Left ventricle myocardium inferior (tissue), 1 donor: ENCODE measurements around the gene PRR3. TPM values are rescaled to one million over a fixed set of nuclear protein-coding genes. Genes with fewer than 3 reads are reported as not detected.
A peak's percentile ranks its signal among the peaks of the same experiment; 100 is the strongest.

Experiments used
- DNase-seq: peaks from one replicate; pipeline ENCODE4 v3.0.0-alpha.2; 2020
- H3K27ac ChIP-seq: fragments of 200-600 bp; replicated peaks from 2 replicates; pipeline ENCODE4 v1.8.0; 2021
- H3K27me3 ChIP-seq: fragments of 200-600 bp; 2 replicates; pipeline ENCODE4 v1.8.0; 2021; ENCODE audit warnings: low read depth
- H3K36me3 ChIP-seq: fragments of 200-600 bp; 2 replicates; pipeline ENCODE4 v1.8.0; 2021
- H3K4me1 ChIP-seq: fragments of 200-600 bp; 2 replicates; pipeline ENCODE4 v1.8.0; 2021
- H3K4me3 ChIP-seq: fragments of 200-600 bp; 2 replicates; pipeline ENCODE4 v1.8.0; 2021; ENCODE audit warnings: mild to moderate bottlenecking, moderate library complexity
- H3K9me3 ChIP-seq: fragments of 200-600 bp; replicated peaks from 2 replicates; pipeline ENCODE4 v1.8.0; 2021
- intact Hi-C: fragments of 100-400 bp; cut with micrococcal nuclease; formaldehyde crosslinking; loops from one replicate; pipeline ENCODE4 v1.11.0; 2022
- total RNA-seq: library from RNA; stranded (reverse); fragmentation: NEBNext Ultra II Directional; extraction: Animal tissue kit (Norgen Biotek cat#: 25700); gene quantifications from one replicate; pipeline ENCODE4 v1.2.1, GENCODE V29; 2021
- TF ChIP-seq, protein P1 (sequence below): fragments of 200-600 bp; IDR thresholded peaks from 2 replicates; pipeline ENCODE4 v1.8.0; 2021; ENCODE audit warnings: antibody characterized with exemption, mild to moderate bottlenecking, borderline replicate concordance
- donor health status: DM: no; HTN: yes; CAD: no; lungs with severe emphysema.

The PRR3 gene
- total RNA-seq, 1 donor from 2014 or later = 2.0 TPM

DNA sequence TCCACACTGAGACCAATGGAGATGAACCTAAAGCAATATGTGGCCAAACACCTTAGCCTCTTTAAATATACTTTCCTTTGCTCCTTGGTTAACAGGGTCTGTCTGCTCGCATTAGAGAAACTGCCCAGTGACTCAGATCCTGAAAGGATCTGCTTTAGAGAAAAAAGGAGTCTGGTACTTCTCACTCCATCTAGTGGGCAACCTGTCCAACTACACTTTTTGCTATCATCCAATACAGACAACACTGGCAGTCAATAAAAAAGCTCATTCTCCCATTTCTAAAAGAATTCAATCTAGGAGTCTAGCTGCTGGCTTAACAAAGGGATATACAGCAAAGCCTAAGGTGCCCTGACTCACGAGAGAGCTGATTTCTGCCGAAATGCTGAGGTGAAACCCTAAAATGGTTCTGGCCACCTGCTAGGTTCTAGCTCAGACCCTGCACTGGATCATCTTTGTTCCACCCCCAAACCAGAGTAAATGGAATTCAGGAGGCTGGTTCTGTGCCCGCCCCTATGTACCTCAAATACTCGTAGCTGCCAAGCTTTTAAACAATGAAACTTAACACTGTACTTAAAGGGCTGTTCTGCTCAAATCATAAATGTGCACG is 12.3 kb upstream of the PRR3 start:
- no peak for DNase-seq
- intact Hi-C loops = loop anchor here (2.0 kb wide), 1 partner anchor 62 kb away; no protein-coding TSS in a partner anchor
- Histone ChIP-seq H3K27me3 (no peaks in the 10 kb centered on the region), H3K27ac (peak overlapping the region; percentile 21), H3K36me3 (peaks cover 43% of the 10 kb centered on the region), H3K4me3 (no peak overlapping the region), H3K9me3 (no peaks in the 10 kb centered on the region), H3K4me1 (peaks cover 28% of the 10 kb centered on the region)
- TF ChIP-seq, protein P1, sequence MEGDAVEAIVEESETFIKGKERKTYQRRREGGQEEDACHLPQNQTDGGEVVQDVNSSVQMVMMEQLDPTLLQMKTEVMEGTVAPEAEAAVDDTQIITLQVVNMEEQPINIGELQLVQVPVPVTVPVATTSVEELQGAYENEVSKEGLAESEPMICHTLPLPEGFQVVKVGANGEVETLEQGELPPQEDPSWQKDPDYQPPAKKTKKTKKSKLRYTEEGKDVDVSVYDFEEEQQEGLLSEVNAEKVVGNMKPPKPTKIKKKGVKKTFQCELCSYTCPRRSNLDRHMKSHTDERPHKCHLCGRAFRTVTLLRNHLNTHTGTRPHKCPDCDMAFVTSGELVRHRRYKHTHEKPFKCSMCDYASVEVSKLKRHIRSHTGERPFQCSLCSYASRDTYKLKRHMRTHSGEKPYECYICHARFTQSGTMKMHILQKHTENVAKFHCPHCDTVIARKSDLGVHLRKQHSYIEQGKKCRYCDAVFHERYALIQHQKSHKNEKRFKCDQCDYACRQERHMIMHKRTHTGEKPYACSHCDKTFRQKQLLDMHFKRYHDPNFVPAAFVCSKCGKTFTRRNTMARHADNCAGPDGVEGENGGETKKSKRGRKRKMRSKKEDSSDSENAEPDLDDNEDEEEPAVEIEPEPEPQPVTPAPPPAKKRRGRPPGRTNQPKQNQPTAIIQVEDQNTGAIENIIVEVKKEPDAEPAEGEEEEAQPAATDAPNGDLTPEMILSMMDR = peak; percentile 86

DNA sequence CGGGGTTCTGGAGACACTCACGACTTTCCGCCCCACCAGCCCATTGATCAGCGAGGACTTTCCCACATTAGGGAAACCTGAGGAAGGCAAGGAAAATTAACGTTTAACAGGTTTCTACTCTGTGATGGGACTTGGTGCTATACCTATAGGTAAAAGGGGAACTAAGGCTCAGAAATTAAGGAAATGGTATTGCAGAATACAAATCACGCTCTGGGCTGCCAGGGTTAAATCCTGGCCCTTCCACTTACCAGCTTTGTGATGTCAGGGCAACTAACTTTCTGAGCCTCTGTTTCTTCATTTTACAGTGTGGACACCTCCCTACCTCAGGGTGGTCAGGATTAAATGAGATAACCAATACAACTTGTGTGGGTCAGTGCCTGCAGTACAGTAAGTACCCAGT is 9.6 kb upstream of the PRR3 start:
- no peak overlapping the region for H3K4me3 ChIP-seq
- H3K27me3 ChIP-seq = no peaks in the 10 kb centered on the region
- intact Hi-C loops = no loop called here
- TF ChIP-seq, protein P1 = no peak
- H3K9me3 ChIP-seq = no peaks in the 10 kb centered on the region
- H3K27ac ChIP-seq = no peak overlapping the region
- peaks cover 19% of the 10 kb centered on the region for H3K4me1 ChIP-seq
- peaks cover 69% of the 10 kb centered on the region for H3K36me3 ChIP-seq
- no peak for DNase-seq

DNA sequence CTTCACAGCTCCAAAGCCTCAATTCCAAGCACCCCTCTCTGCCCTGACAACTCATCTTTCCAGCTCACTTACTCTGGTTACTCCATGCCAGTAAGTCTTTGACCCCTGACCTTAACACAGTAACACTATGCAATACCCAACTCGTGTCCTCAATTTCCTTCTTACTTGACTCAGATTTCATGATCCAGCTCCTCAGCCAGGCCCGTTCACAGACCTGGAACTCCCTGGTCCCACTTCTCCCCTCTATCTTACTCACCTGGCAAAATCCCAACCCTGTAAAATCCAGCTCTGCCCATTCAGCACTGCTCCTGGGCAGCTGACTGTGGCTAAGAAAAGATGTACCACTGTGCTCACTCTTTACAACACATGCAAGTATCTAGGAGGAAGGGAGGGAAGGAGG is 8.7 kb upstream of the PRR3 start:
- no peaks in the 10 kb centered on the region for H3K9me3 ChIP-seq
- no peak overlapping the region for H3K27ac ChIP-seq
- intact Hi-C loops = no loop called here
- H3K4me3 ChIP-seq = no peak overlapping the region
- TF ChIP-seq, protein P1 = no peak
- no peak for DNase-seq
- peaks cover 79% of the 10 kb centered on the region for H3K36me3 ChIP-seq
- no peaks in the 10 kb centered on the region for H3K27me3 ChIP-seq
- peaks cover 10% of the 10 kb centered on the region for H3K4me1 ChIP-seq

DNA sequence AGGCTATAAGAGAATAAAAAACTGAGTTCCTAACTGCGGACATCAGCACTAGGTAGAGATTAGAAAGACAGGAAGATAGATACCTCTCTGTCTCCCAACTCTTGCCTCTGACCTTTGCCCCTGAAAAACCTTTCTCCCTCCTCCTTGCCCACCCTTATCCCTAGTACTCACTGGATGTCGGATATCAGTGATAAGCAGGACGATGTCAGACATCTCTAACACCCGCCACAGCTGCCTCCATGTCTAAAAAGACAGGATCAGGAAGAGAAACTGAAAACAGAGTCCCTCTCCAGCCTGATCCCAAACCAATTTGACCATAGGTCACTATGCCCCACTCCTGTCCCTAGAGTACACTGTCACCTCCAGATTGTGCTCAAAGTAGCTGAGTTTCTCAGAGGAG is 2.7 kb upstream of the PRR3 start:
- no peak for DNase-seq
- TF ChIP-seq, protein P1 = no peak
- Histone ChIP-seq H3K27ac (peak overlapping the region; percentile 98), H3K36me3 (peaks cover 49% of the 10 kb centered on the region), H3K4me3 (peak overlapping the region; percentile 90), H3K27me3 (no peaks in the 10 kb centered on the region), H3K4me1 (peaks cover 50% of the 10 kb centered on the region), H3K9me3 (no peaks in the 10 kb centered on the region)
- intact Hi-C loops = no loop called here

DNA sequence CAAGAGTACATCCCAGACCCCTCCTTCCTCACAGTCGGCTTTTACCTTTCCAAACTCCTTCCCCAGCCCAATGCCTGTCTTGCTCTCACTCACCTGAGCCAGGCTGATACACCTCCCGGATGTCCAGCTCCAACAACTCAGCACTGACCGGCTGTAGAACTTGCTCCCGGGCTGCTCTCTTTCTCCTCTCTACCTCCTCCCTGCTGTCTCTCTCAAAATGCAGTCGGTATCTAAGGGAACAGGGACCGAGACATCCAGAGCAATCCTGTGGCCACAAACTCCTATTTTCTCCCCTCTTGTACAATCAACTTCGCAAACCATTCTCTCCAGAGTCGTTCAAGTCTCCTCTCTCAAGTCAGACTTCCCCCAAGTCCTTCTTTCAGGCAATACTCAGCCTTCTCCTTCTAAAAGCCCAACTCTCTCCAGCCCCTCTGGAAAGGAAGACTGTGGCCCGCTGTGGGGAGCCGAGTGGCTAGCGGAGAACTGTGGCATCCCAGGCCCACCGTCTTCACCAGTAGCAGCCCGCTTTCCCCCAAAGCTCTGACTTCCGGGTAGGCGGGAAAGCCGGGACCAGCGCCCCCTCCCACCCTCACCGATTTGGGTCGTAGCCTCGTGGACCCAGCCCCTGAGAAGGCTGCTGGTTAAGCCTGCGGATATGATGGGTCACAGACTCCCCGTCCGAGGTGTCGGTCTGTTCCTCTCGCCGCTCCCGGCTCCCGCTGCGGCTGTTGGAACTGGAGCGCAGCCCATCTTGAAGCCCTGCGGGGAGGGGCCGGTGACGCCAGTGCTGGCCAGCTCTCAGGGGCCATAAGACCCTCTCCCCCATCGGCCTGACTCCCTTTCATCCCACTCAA is 1.9 kb upstream of the PRR3 start:
- Histone ChIP-seq H3K4me1 (peaks cover 50% of the 10 kb centered on the region), H3K27me3 (no peaks in the 10 kb centered on the region), H3K36me3 (peaks cover 41% of the 10 kb centered on the region), H3K9me3 (no peaks in the 10 kb centered on the region), H3K27ac (peak overlapping the region; percentile 98), H3K4me3 (peak overlapping the region; percentile 90)
- peak; percentile 53 for DNase-seq
- intact Hi-C loops = no loop called here
- TF ChIP-seq, protein P1 = no peak
